ENCODE results near the gene PPM1K.
A peak's percentile ranks its signal among the peaks of the same experiment; 100 is the strongest.

Gene PPM1K

GRCh38 chr4:88246600-88246999 is 37.8 kb downstream of the PPM1K start:
- peaks cover 0 to 5% (median 0%) of the 10 kb centered on the region in 5 donors for H3K4me1 ChIP-seq (ENCODE audit: control insufficient read depth in 5 of 5, insufficient read depth in 5 of 5, low read length in 5 of 5)
- no peaks in the 10 kb centered on the region for H3K36me3 ChIP-seq (ENCODE audit: control insufficient read depth in 5 of 5, insufficient read depth in 5 of 5, low read length in 5 of 5)
- H3K9ac ChIP-seq (ENCODE audit: low read length in 5 of 5), result no peak overlapping the region
- H3K4me3 ChIP-seq (ENCODE audit: low read depth in 1 of 5, low read length in 5 of 5), result no peak overlapping the region
- no peaks in the 10 kb centered on the region for H3K27me3 ChIP-seq (ENCODE audit: control insufficient read depth in 5 of 5, insufficient read depth in 4 of 5, low read length in 5 of 5)
- no peaks in the 10 kb centered on the region for H3K9me3 ChIP-seq (ENCODE audit: control insufficient read depth in 5 of 5, low read length in 5 of 5)
- no peak overlapping the region for H3K27ac ChIP-seq (ENCODE audit: low read depth, low read length)

GRCh38 chr4:88244816-88245579 is 39.4 kb downstream of the PPM1K start:
- Histone ChIP-seq H3K27me3 (ENCODE audit: control insufficient read depth in 5 of 5, insufficient read depth in 4 of 5, low read length in 5 of 5) (no peaks in the 10 kb centered on the region), H3K4me3 (ENCODE audit: low read depth in 1 of 5, low read length in 5 of 5) (peak overlapping the region in 1 of 5 donors; percentile 2), H3K9ac (ENCODE audit: low read length in 5 of 5) (no peak overlapping the region), H3K27ac (ENCODE audit: low read depth, low read length) (no peak overlapping the region), H3K36me3 (ENCODE audit: control insufficient read depth in 5 of 5, insufficient read depth in 5 of 5, low read length in 5 of 5) (no peaks in the 10 kb centered on the region), H3K9me3 (ENCODE audit: control insufficient read depth in 5 of 5, low read length in 5 of 5) (no peaks in the 10 kb centered on the region), H3K4me1 (ENCODE audit: control insufficient read depth in 5 of 5, insufficient read depth in 5 of 5, low read length in 5 of 5) (peaks cover 0 to 12% (median 3%) of the 10 kb centered on the region in 5 donors)

- no peaks in the 10 kb centered on the region for H3K27me3 ChIP-seq (ENCODE audit: control insufficient read depth in 5 of 5, insufficient read depth in 4 of 5, low read length in 5 of 5)
- H3K4me3 ChIP-seq (ENCODE audit: low read depth in 1 of 5, low read length in 5 of 5), result no peak overlapping the region
- H3K9ac ChIP-seq (ENCODE audit: low read length in 5 of 5), result no peak overlapping the region
- peaks cover 0 to 17% (median 3%) of the 10 kb centered on the region in 5 donors for H3K4me1 ChIP-seq (ENCODE audit: control insufficient read depth in 5 of 5, insufficient read depth in 5 of 5, low read length in 5 of 5)
- H3K27ac ChIP-seq (ENCODE audit: low read depth, low read length), result no peak overlapping the region
- no peaks in the 10 kb centered on the region for H3K36me3 ChIP-seq (ENCODE audit: control insufficient read depth in 5 of 5, insufficient read depth in 5 of 5, low read length in 5 of 5)
- no peaks in the 10 kb centered on the region for H3K9me3 ChIP-seq (ENCODE audit: control insufficient read depth in 5 of 5, low read length in 5 of 5)
These were observed 40.3 kb downstream of the PPM1K start for GRCh38 chr4:88244056-88244455.

- Histone ChIP-seq H3K9ac (ENCODE audit: low read length in 5 of 5) (no peak overlapping the region), H3K27ac (ENCODE audit: low read depth, low read length) (no peak overlapping the region), H3K36me3 (ENCODE audit: control insufficient read depth in 5 of 5, insufficient read depth in 5 of 5, low read length in 5 of 5) (no peaks in the 10 kb centered on the region), H3K9me3 (ENCODE audit: control insufficient read depth in 5 of 5, low read length in 5 of 5) (peaks cover 0 to 2% (median 0%) of the 10 kb centered on the region in 5 donors), H3K4me1 (ENCODE audit: control insufficient read depth in 5 of 5, insufficient read depth in 5 of 5, low read length in 5 of 5) (peaks cover 0 to 17% (median 3%) of the 10 kb centered on the region in 5 donors), H3K27me3 (ENCODE audit: control insufficient read depth in 5 of 5, insufficient read depth in 4 of 5, low read length in 5 of 5) (no peaks in the 10 kb centered on the region), H3K4me3 (ENCODE audit: low read depth in 1 of 5, low read length in 5 of 5) (no peak overlapping the region)
These were observed 42.2 kb downstream of the PPM1K start for GRCh38 chr4:88242144-88242543.

- Histone ChIP-seq H3K9me3 (ENCODE audit: control insufficient read depth in 5 of 5, low read length in 5 of 5) (peaks cover 0 to 2% (median 0%) of the 10 kb centered on the region in 5 donors), H3K27me3 (ENCODE audit: control insufficient read depth in 5 of 5, insufficient read depth in 4 of 5, low read length in 5 of 5) (no peaks in the 10 kb centered on the region), H3K4me3 (ENCODE audit: low read depth in 1 of 5, low read length in 5 of 5) (no peak overlapping the region), H3K4me1 (ENCODE audit: control insufficient read depth in 5 of 5, insufficient read depth in 5 of 5, low read length in 5 of 5) (peaks cover 0 to 17% (median 3%) of the 10 kb centered on the region in 5 donors), H3K9ac (ENCODE audit: low read length in 5 of 5) (no peak overlapping the region), H3K36me3 (ENCODE audit: control insufficient read depth in 5 of 5, insufficient read depth in 5 of 5, low read length in 5 of 5) (no peaks in the 10 kb centered on the region), H3K27ac (ENCODE audit: low read depth, low read length) (no peak overlapping the region)
These were observed 44.1 kb downstream of the PPM1K start for GRCh38 chr4:88240297-88240714.

GRCh38 chr4:88230969-88231771 is 53.2 kb downstream of the PPM1K start:
- Histone ChIP-seq H3K9me3 (ENCODE audit: control insufficient read depth in 5 of 5, low read length in 5 of 5) (no peaks in the 10 kb centered on the region), H3K4me1 (ENCODE audit: control insufficient read depth in 5 of 5, insufficient read depth in 5 of 5, low read length in 5 of 5) (peaks cover 0 to 21% (median 15%) of the 10 kb centered on the region in 5 donors), H3K9ac (ENCODE audit: low read length in 5 of 5) (peak overlapping the region; percentile 8 to 80 (median 67)), H3K27ac (ENCODE audit: low read depth, low read length) (no peak overlapping the region), H3K4me3 (ENCODE audit: low read depth in 1 of 5, low read length in 5 of 5) (peak overlapping the region; percentile 28 to 67 (median 59)), H3K27me3 (ENCODE audit: control insufficient read depth in 5 of 5, insufficient read depth in 4 of 5, low read length in 5 of 5) (no peaks in the 10 kb centered on the region), H3K36me3 (ENCODE audit: control insufficient read depth in 5 of 5, insufficient read depth in 5 of 5, low read length in 5 of 5) (no peaks in the 10 kb centered on the region)

GRCh38 chr4:88230461-88230891 is 53.9 kb downstream of the PPM1K start:
- no peak overlapping the region for H3K27ac ChIP-seq (ENCODE audit: low read depth, low read length)
- H3K4me3 ChIP-seq (ENCODE audit: low read depth in 1 of 5, low read length in 5 of 5), result peak overlapping the region in 1 of 5 donors; percentile 53
- no peaks in the 10 kb centered on the region for H3K9me3 ChIP-seq (ENCODE audit: control insufficient read depth in 5 of 5, low read length in 5 of 5)
- peaks cover 0 to 21% (median 15%) of the 10 kb centered on the region in 5 donors for H3K4me1 ChIP-seq (ENCODE audit: control insufficient read depth in 5 of 5, insufficient read depth in 5 of 5, low read length in 5 of 5)
- H3K9ac ChIP-seq (ENCODE audit: low read length in 5 of 5), result no peak overlapping the region
- H3K27me3 ChIP-seq (ENCODE audit: control insufficient read depth in 5 of 5, insufficient read depth in 4 of 5, low read length in 5 of 5), result no peaks in the 10 kb centered on the region
- H3K36me3 ChIP-seq (ENCODE audit: control insufficient read depth in 5 of 5, insufficient read depth in 5 of 5, low read length in 5 of 5), result no peaks in the 10 kb centered on the region

- H3K9me3 ChIP-seq (ENCODE audit: control insufficient read depth in 5 of 5, low read length in 5 of 5), result no peaks in the 10 kb centered on the region
- peaks cover 0 to 30% (median 15%) of the 10 kb centered on the region in 5 donors for H3K4me1 ChIP-seq (ENCODE audit: control insufficient read depth in 5 of 5, insufficient read depth in 5 of 5, low read length in 5 of 5)
- H3K36me3 ChIP-seq (ENCODE audit: control insufficient read depth in 5 of 5, insufficient read depth in 5 of 5, low read length in 5 of 5), result no peaks in the 10 kb centered on the region
- H3K27me3 ChIP-seq (ENCODE audit: control insufficient read depth in 5 of 5, insufficient read depth in 4 of 5, low read length in 5 of 5), result no peaks in the 10 kb centered on the region
- no peak overlapping the region for H3K9ac ChIP-seq (ENCODE audit: low read length in 5 of 5)
- no peak overlapping the region for H3K27ac ChIP-seq (ENCODE audit: low read depth, low read length)
- no peak overlapping the region for H3K4me3 ChIP-seq (ENCODE audit: low read depth in 1 of 5, low read length in 5 of 5)
These were observed 56.6 kb downstream of the PPM1K start for GRCh38 chr4:88227734-88228133.

- Histone ChIP-seq H3K4me1 (ENCODE audit: control insufficient read depth in 5 of 5, insufficient read depth in 5 of 5, low read length in 5 of 5) (peaks cover 0 to 24% (median 9%) of the 10 kb centered on the region in 5 donors), H3K4me3 (ENCODE audit: low read depth in 1 of 5, low read length in 5 of 5) (no peak overlapping the region), H3K36me3 (ENCODE audit: control insufficient read depth in 5 of 5, insufficient read depth in 5 of 5, low read length in 5 of 5) (no peaks in the 10 kb centered on the region), H3K9ac (ENCODE audit: low read length in 5 of 5) (no peak overlapping the region), H3K27me3 (ENCODE audit: control insufficient read depth in 5 of 5, insufficient read depth in 4 of 5, low read length in 5 of 5) (no peaks in the 10 kb centered on the region), H3K9me3 (ENCODE audit: control insufficient read depth in 5 of 5, low read length in 5 of 5) (no peaks in the 10 kb centered on the region), H3K27ac (ENCODE audit: low read depth, low read length) (no peak overlapping the region)
These were observed 58.2 kb downstream of the PPM1K start for GRCh38 chr4:88226143-88226542.
